ENCODE results near the gene UXS1.

- no peak for TF ChIP-seq CTCF (IDR thresholded peaks at IDR 0.05)
- TF ChIP-seq POLR2A (IDR thresholded peaks at IDR 0.05): no peak
Observed at GRCh38 chr2:106139238-106139935, 54.7 kb downstream of the UXS1 start.
